ENCODE results near the gene SLC1A4.

Gene SLC1A4

GRCh38 chr2:65031341-65032018 lies 42.3 kb downstream of the SLC1A4 start (continued):
- TF ChIP-seq, protein P1, sequence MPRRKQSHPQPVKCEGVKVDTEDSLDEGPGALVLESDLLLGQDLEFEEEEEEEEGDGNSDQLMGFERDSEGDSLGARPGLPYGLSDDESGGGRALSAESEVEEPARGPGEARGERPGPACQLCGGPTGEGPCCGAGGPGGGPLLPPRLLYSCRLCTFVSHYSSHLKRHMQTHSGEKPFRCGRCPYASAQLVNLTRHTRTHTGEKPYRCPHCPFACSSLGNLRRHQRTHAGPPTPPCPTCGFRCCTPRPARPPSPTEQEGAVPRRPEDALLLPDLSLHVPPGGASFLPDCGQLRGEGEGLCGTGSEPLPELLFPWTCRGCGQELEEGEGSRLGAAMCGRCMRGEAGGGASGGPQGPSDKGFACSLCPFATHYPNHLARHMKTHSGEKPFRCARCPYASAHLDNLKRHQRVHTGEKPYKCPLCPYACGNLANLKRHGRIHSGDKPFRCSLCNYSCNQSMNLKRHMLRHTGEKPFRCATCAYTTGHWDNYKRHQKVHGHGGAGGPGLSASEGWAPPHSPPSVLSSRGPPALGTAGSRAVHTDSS (tag by site-specific recombination; IDR thresholded peaks at IDR 0.05), result 0 out of 2 replicates have a peak, but pooled peaks have one; percentile 35
- no peak for TF ChIP-seq PRDM1 (tag by site-specific recombination; IDR thresholded peaks at IDR 0.05)
- no peak for TF ChIP-seq ZNF350 (tag by site-specific recombination; IDR thresholded peaks at IDR 0.05)
- no peak for TF ChIP-seq ZNF157 (tag by site-specific recombination; IDR thresholded peaks at IDR 0.05)
- TF ChIP-seq ZNF510 (tag by site-specific recombination; IDR thresholded peaks at IDR 0.05; ENCODE audit: insufficient replicate concordance), result no peak
- TF ChIP-seq ZXDB (tag by site-specific recombination; IDR thresholded peaks at IDR 0.05), result peak; percentile 32; the same call in 1 of the 2 replicates
- TF ChIP-seq ZNF214 (tag by site-specific recombination; IDR thresholded peaks at IDR 0.05; ENCODE audit: borderline replicate concordance), result no peak
- TF ChIP-seq ZNF654 (tag by site-specific recombination; IDR thresholded peaks at IDR 0.05; ENCODE audit: low read depth), result no peak
- no peak for TF ChIP-seq ATF2 (tag by site-specific recombination; IDR thresholded peaks at IDR 0.05; ENCODE audit: low read depth)
- no peak for TF ChIP-seq ZBTB20 (tag by site-specific recombination; IDR thresholded peaks at IDR 0.05)
- TF ChIP-seq ZNF626 (tag by site-specific recombination; IDR thresholded peaks at IDR 0.05), result no peak
- TF ChIP-seq, protein P2, sequence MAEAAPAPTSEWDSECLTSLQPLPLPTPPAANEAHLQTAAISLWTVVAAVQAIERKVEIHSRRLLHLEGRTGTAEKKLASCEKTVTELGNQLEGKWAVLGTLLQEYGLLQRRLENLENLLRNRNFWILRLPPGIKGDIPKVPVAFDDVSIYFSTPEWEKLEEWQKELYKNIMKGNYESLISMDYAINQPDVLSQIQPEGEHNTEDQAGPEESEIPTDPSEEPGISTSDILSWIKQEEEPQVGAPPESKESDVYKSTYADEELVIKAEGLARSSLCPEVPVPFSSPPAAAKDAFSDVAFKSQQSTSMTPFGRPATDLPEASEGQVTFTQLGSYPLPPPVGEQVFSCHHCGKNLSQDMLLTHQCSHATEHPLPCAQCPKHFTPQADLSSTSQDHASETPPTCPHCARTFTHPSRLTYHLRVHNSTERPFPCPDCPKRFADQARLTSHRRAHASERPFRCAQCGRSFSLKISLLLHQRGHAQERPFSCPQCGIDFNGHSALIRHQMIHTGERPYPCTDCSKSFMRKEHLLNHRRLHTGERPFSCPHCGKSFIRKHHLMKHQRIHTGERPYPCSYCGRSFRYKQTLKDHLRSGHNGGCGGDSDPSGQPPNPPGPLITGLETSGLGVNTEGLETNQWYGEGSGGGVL (tag by site-specific recombination; IDR thresholded peaks at IDR 0.05), result 0 out of 2 replicates have a peak, but pooled peaks have one; percentile 10
- TF ChIP-seq KLF10 (tag by site-specific recombination; IDR thresholded peaks at IDR 0.05), result no peak
- TF ChIP-seq ZNF24 (tag by site-specific recombination; IDR thresholded peaks at IDR 0.05), result peak; percentile 78; the same call in 1 of the 2 replicates
- TF ChIP-seq ZNF629 (tag by site-specific recombination; IDR thresholded peaks at IDR 0.05), result no peak
- no peak for TF ChIP-seq ZNF623 (tag by site-specific recombination; IDR thresholded peaks at IDR 0.05)
- peak; percentile 44; the same call in 1 of the 2 replicates for TF ChIP-seq PRDM4 (tag by site-specific recombination; IDR thresholded peaks at IDR 0.05)
- TF ChIP-seq ZNF600 (tag by site-specific recombination; IDR thresholded peaks at IDR 0.05), result peak; percentile 85
- TF ChIP-seq, protein P3, sequence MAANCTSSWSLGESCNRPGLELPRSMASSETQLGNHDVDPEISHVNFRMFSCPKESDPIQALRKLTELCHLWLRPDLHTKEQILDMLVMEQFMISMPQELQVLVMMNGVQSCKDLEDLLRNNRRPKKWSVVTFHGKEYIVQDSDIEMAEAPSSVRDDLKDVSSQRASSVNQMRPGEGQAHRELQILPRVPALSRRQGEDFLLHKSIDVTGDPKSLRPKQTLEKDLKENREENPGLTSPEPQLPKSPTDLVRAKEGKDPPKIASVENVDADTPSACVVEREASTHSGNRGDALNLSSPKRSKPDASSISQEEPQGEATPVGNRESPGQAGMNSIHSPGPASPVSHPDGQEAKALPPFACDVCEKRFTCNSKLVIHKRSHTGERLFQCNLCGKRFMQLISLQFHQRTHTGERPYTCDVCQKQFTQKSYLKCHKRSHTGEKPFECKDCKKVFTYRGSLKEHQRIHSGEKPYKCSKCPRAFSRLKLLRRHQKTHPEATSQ (tag by site-specific recombination; IDR thresholded peaks at IDR 0.05), result no peak
- TF ChIP-seq ZNF670 (tag by site-specific recombination; IDR thresholded peaks at IDR 0.05; ENCODE audit: low read depth), result no peak
- TF ChIP-seq OSR2 (tag by site-specific recombination; IDR thresholded peaks at IDR 0.05), result peak; percentile 54; the same call in 1 of the 2 replicates
- TF ChIP-seq, protein P4, sequence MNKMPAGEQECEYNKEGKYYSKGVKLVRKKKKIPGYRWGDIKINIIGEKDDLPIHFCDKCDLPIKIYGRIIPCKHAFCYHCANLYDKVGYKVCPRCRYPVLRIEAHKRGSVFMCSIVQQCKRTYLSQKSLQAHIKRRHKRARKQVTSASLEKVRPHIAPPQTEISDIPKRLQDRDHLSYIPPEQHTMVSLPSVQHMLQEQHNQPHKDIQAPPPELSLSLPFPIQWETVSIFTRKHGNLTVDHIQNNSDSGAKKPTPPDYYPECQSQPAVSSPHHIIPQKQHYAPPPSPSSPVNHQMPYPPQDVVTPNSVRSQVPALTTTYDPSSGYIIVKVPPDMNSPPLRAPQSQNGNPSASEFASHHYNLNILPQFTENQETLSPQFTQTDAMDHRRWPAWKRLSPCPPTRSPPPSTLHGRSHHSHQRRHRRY (tag by site-specific recombination; IDR thresholded peaks at IDR 0.05), result no peak
- TF ChIP-seq ZSCAN30 (tag by site-specific recombination; IDR thresholded peaks at IDR 0.05), result no peak
- TF ChIP-seq ZNF280D (tag by site-specific recombination; IDR thresholded peaks at IDR 0.05), result no peak
- peak; percentile 48; the same call in 1 of the 2 replicates for TF ChIP-seq ZBTB17 (tag by site-specific recombination; IDR thresholded peaks at IDR 0.05)

All from HEK293 (cell line).